ENCODE results near the gene AARS1. TPM values are rescaled to one million over a fixed set of nuclear protein-coding genes. Genes with fewer than 3 reads are reported as not detected.
"Not testable (repeated sequence)": the region's sequence is repeated elsewhere in the genome, so short reads cannot be mapped to it uniquely, and the experiment has no call there.

AARS1 gene
- total RNA-seq, 2 donors from 2014 or later = 54.0 to 56.8 TPM

DNA sequence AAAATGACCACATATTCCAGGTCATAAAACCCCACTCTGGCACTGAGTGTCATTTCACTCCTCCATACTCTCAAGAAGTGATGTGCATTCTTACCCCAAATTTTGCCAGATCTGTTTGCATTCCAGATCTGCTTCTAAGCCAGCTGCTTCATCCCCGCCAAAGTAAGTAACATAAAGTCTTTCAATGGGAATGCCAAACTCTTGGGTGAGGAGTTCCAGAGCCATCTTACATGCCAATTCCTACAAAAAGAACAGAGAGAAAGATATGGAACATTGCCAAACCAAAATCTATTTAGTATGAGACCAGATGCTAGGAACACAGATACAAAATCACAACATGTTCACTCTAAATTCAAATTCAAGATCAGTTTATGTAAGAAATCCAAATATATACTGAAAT is 12.9 kb downstream of the AARS1 start:
- Histone ChIP-seq H3K4me3 (no peak overlapping the region), H3K27ac (no peak overlapping the region), H3K4me1 (no peaks in the 10 kb centered on the region), H3K27me3 (no peaks in the 10 kb centered on the region), H3K9me3 (no peaks in the 10 kb centered on the region), H3K36me3 (peaks cover 84% of the 10 kb centered on the region)
- DNase-seq (ENCODE audit: low spot score) = no peak
- TF ChIP-seq CTCF (IDR thresholded peaks at IDR 0.05) = no peak

GRCh38 chr16:70271696-70272095 is 17.6 kb downstream of the AARS1 start:
- Histone ChIP-seq H3K27me3 (no peaks in the 10 kb centered on the region), H3K36me3 (peaks cover 86% of the 10 kb centered on the region), H3K9me3 (no peaks in the 10 kb centered on the region), H3K27ac (no peak overlapping the region), H3K4me1 (no peaks in the 10 kb centered on the region), H3K4me3 (no peak overlapping the region)
- TF ChIP-seq CTCF (IDR thresholded peaks at IDR 0.05) = no peak
- DNase-seq (ENCODE audit: low spot score) = no peak

DNA sequence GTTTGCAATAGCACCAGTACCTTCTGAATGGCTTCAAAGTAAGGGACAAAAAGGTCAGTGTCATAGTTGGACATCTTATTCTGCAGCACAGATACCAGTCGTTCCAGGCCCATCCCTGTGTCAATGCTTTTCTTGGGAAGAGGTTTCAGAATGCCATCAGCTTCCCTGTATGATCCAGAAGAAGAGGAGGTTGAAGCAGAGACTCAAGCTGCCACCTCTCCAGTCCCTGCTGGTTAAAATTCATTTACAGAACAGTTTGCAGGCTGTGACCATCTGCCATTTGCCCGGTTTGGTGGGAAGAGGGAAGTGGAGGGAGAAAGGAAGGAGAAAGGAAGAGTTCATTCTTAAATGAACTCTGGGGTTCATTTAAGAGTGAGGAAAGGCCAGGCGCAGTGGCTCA is 19.1 kb downstream of the AARS1 start:
- DNase-seq (ENCODE audit: low spot score) = no peak
- no peak overlapping the region for H3K4me3 ChIP-seq
- no peak overlapping the region for H3K27ac ChIP-seq
- no peaks in the 10 kb centered on the region for H3K4me1 ChIP-seq
- H3K36me3 ChIP-seq = peaks cover 88% of the 10 kb centered on the region
- H3K9me3 ChIP-seq = no peaks in the 10 kb centered on the region
- H3K27me3 ChIP-seq = no peaks in the 10 kb centered on the region
- no peak for TF ChIP-seq CTCF (IDR thresholded peaks at IDR 0.05)

GRCh38 chr16:70269471-70269870 is 19.8 kb downstream of the AARS1 start:
- Histone ChIP-seq H3K27ac (no peak overlapping the region), H3K4me3 (no peak overlapping the region), H3K9me3 (no peaks in the 10 kb centered on the region), H3K4me1 (no peaks in the 10 kb centered on the region), H3K36me3 (peaks cover 88% of the 10 kb centered on the region), H3K27me3 (no peaks in the 10 kb centered on the region)
- DNase-seq (ENCODE audit: low spot score) = no peak
- no peak for TF ChIP-seq CTCF (IDR thresholded peaks at IDR 0.05)

DNA sequence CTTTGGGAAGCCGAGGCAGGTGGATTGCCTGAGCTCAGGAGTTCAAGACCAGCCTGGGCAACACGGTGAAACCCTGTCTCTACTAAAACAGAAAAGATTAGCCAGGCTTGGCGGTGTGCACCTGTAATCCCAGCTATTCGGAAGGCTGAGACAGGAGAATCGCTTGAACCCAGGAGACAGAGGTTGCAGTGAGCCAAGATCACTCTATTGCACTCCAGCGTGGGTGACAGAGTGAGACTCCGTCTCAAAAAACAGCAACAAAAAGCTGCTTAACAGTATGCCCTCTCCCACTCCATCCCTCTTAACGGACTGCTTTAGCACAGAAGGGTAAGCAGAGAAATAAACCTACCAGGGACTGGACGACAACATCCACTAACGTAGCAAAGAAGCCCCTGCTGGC is 21.4 kb downstream of the AARS1 start:
- not testable (repeated sequence) for H3K4me1 ChIP-seq; H3K27ac ChIP-seq; H3K9me3 ChIP-seq; DNase-seq (ENCODE audit: low spot score); H3K4me3 ChIP-seq; H3K27me3 ChIP-seq
- peaks cover 92% of the 10 kb centered on the region for H3K36me3 ChIP-seq

DNA sequence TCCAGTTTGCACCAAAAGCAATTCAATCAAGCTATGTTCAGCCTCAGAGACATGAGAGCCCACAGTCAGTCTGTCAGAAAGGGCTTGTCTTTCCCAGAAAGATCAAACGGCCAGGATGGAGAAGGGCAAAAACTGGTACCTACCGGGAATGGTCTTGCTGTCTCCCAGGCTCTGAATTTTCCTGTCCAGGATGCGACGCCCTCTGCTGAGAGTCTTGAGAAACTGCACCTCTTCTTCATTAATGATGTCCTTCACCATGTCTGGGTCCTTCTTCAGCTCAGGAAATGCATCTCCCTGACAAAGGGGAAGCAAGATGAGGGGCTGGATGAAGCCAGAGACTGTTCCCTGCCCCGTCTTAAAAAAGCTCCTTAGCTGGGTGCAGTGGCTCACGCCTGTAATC is 21.8 kb downstream of the AARS1 start:
- Histone ChIP-seq H3K9me3 (no peaks in the 10 kb centered on the region), H3K36me3 (peaks cover 95% of the 10 kb centered on the region), H3K27ac (no peak overlapping the region), H3K4me1 (no peaks in the 10 kb centered on the region), H3K27me3 (no peaks in the 10 kb centered on the region), H3K4me3 (no peak overlapping the region)
- no peak for DNase-seq (ENCODE audit: low spot score)
- peak; percentile 30 to 64 for TF ChIP-seq CTCF (IDR thresholded peaks at IDR 0.05)

DNA sequence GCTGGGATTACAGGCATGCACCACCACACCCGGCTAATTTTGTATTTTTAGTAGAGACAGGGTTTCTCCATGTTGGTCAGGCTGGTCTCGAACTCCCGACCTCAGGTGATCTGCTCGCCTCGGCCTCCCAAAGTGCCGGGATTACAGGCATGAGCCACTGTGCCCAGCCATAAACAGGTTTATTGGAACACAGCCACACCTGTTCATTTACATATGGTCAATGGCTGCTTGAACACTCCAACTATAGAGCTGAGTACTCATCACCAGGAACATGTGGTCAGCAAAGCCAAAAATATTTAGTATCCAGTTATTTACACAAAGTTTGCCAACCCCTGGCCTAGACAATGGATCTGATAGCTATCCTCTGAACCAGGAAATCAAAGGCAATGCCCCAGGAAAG is 29.4 kb downstream of the AARS1 start:
- not testable (repeated sequence) for DNase-seq (ENCODE audit: low spot score); H3K4me3 ChIP-seq; H3K9me3 ChIP-seq; H3K27ac ChIP-seq; H3K4me1 ChIP-seq; H3K27me3 ChIP-seq
- peaks cover 95% of the 10 kb centered on the region for H3K36me3 ChIP-seq

Data from right atrium auricular region (tissue), 2 donors.